ENCODE results near the gene GLOD4. TPM values are rescaled to one million over a fixed set of nuclear protein-coding genes. Genes with fewer than 3 reads are reported as not detected.

The GLOD4 gene, protein sequence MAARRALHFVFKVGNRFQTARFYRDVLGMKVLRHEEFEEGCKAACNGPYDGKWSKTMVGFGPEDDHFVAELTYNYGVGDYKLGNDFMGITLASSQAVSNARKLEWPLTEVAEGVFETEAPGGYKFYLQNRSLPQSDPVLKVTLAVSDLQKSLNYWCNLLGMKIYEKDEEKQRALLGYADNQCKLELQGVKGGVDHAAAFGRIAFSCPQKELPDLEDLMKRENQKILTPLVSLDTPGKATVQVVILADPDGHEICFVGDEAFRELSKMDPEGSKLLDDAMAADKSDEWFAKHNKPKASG
- 48.4 and 80.2 TPM in 2 replicates for total RNA-seq (2014; rRNA removed; shearing (Covaris generic))
- total RNA-seq (2022) = 79.7 and 86.8 TPM in 2 replicates
- percentile 77 among the genes with signal in this experiment for Bru-seq, nascent RNA
- BruChase-seq, experiment 1, labeled RNA remaining after a 6-hour chase = percentile 87 among the genes with signal in this experiment
- percentile 83 among the genes with signal in this experiment for BruChase-seq, experiment 2, labeled RNA remaining after a 2-hour chase
- long read RNA-seq, transcript GLOD4-202 (9 exons, 2,059 nt) = major isoform, 153 of 173 reads
- long read RNA-seq, partial matches to known transcripts = 2 of 173 reads
- long read RNA-seq, other reads (novel, unspliced or antisense) = 15 of 173 reads

- CTCF ChIA-PET (ENCODE audit: unreplicated experiment) = interaction anchor here (0.6 to 0.7 kb wide), 2 partner anchors 79 to 97 kb away, joined by 3 read pairs; no protein-coding TSS in a partner anchor
- POLR2A ChIA-PET = interaction anchor here (0.6 to 1.4 kb wide), 6 partner anchors 8 to 369 kb away, joined by 3 to 9 read pairs (median 3); partner anchors contain the start of genes NXN and VPS53
- Histone ChIP-seq H2AFZ (ENCODE audit: low read length) (peak within 1 kb of the TSS; percentile 77), H3K9me2 (ENCODE audit: insufficient read depth, low read length) (no peaks in the 10 kb centered on the region), H3K4me3 (ENCODE audit: low read depth, low read length, poor library complexity, severe bottlenecking) (peak within 1 kb of the TSS; percentile 95), H3K4me2 (ENCODE audit: low read length) (peak within 1 kb of the TSS; percentile 86), H3K9me3 (ENCODE audit: low read length) (no peaks in the 10 kb centered on the region), H3K4me1 (ENCODE audit: insufficient read depth, low read length, poor library complexity, severe bottlenecking) (peaks cover 21% of the 10 kb centered on the region), H3K27ac (ENCODE audit: low read depth, low read length, poor library complexity, severe bottlenecking) (peak within 1 kb of the TSS; percentile 50), H3K36me3 (ENCODE audit: insufficient read depth, low read length) (peaks cover 51% of the 10 kb centered on the region), H4K20me1 (ENCODE audit: insufficient read depth, low read length) (peaks cover 10% of the 10 kb centered on the region; the same call in 1 of the 2 replicates), H3K79me2 (ENCODE audit: insufficient read depth, low read depth, low read length) (peaks cover 70% of the 10 kb centered on the region)
- intact Hi-C loops (cut with micrococcal nuclease; ENCODE audit: unreplicated experiment) = loop anchor here (2.0 to 5.0 kb wide), 2 partner anchors 199 to 215 kb away; partner anchors contain the start of gene TIMM22
- no peak for TF ChIP-seq EZH2phosphoT487 (IDR thresholded peaks at IDR 0.05; ENCODE audit: borderline replicate concordance, low read depth, low read length)
- TF ChIP-seq, protein P1, sequence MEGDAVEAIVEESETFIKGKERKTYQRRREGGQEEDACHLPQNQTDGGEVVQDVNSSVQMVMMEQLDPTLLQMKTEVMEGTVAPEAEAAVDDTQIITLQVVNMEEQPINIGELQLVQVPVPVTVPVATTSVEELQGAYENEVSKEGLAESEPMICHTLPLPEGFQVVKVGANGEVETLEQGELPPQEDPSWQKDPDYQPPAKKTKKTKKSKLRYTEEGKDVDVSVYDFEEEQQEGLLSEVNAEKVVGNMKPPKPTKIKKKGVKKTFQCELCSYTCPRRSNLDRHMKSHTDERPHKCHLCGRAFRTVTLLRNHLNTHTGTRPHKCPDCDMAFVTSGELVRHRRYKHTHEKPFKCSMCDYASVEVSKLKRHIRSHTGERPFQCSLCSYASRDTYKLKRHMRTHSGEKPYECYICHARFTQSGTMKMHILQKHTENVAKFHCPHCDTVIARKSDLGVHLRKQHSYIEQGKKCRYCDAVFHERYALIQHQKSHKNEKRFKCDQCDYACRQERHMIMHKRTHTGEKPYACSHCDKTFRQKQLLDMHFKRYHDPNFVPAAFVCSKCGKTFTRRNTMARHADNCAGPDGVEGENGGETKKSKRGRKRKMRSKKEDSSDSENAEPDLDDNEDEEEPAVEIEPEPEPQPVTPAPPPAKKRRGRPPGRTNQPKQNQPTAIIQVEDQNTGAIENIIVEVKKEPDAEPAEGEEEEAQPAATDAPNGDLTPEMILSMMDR (conservative IDR thresholded peaks at IDR 0.05; ENCODE audit: low read length) = 0 out of 2 replicates have a peak, but pooled peaks have one; percentile 7
- BruUV-seq (replicated peaks) = TSS peak; percentile 80
- peak; percentile 88 for DNase-seq (ENCODE audit: low spot score)
Observed at GRCh38 chr17:781805-782731, at the start of gene GLOD4, which contains the start of gene MRM3. GLOD4 (minus strand) TSS chr17:782280; CDS start chr17:782255, 25 bp downstream. MRM3 (plus strand) TSS chr17:782353; CDS start chr17:782379, 26 bp downstream.

GRCh38 chr17:830950-831349, 48.9 kb upstream of the GLOD4 start:
- no peaks in the 10 kb centered on the region for H3K9me3 ChIP-seq (ENCODE audit: low read length)
- CTCF ChIA-PET (ENCODE audit: unreplicated experiment) = no interaction called here
- H3K79me2 ChIP-seq (ENCODE audit: insufficient read depth, low read depth, low read length) = no peaks in the 10 kb centered on the region
- no peaks in the 10 kb centered on the region for H3K9me2 ChIP-seq (ENCODE audit: insufficient read depth, low read length)
- intact Hi-C loops (cut with micrococcal nuclease; ENCODE audit: unreplicated experiment) = no loop called here
- no peak overlapping the region for H3K4me3 ChIP-seq (ENCODE audit: low read depth, low read length, poor library complexity, severe bottlenecking)
- no peak overlapping the region for H2AFZ ChIP-seq (ENCODE audit: low read length)
- no peaks in the 10 kb centered on the region for H3K36me3 ChIP-seq (ENCODE audit: insufficient read depth, low read length)
- H3K4me1 ChIP-seq (ENCODE audit: insufficient read depth, low read length, poor library complexity, severe bottlenecking) = no peaks in the 10 kb centered on the region
- no peak overlapping the region for H3K4me2 ChIP-seq (ENCODE audit: low read length)
- no peaks in the 10 kb centered on the region for H4K20me1 ChIP-seq (ENCODE audit: insufficient read depth, low read length)
- TF ChIP-seq EZH2phosphoT487 (IDR thresholded peaks at IDR 0.05; ENCODE audit: borderline replicate concordance, low read depth, low read length) = no peak
- TF ChIP-seq, protein P1 (conservative IDR thresholded peaks at IDR 0.05; ENCODE audit: low read length) = no peak
- POLR2A ChIA-PET = no interaction called here
- no TSS peak for BruUV-seq (replicated peaks)
- no peak overlapping the region for H3K27ac ChIP-seq (ENCODE audit: low read depth, low read length, poor library complexity, severe bottlenecking)
- DNase-seq (ENCODE audit: low spot score) = no peak
